ENCODE results near the gene RNH1.

Gene RNH1

GRCh38 chr11:492427-493226 lies 14.4 kb downstream of the RNH1 start:
- Histone ChIP-seq H3K4me3 (replicated peaks; ENCODE audit: low read depth, low read length) (no peak overlapping the region), H3K27me3 (replicated peaks; ENCODE audit: control insufficient read depth, insufficient read depth, low read length) (no peaks in the 10 kb centered on the region), H3K36me3 (ENCODE audit: control insufficient read depth, insufficient read depth, low read length) (peaks cover 24% of the 10 kb centered on the region)
- no peak for DNase-seq (ENCODE audit: extremely low read depth, insufficient read length)
- TF ChIP-seq CTCF (IDR thresholded peaks at IDR 0.05; ENCODE audit: insufficient read depth, low read length, poor library complexity, severe bottlenecking): no peak

- no peak for DNase-seq (ENCODE audit: extremely low read depth, insufficient read length)
- H3K36me3 ChIP-seq (ENCODE audit: control insufficient read depth, insufficient read depth, low read length): peaks cover 16% of the 10 kb centered on the region
- no peak for TF ChIP-seq CTCF (IDR thresholded peaks at IDR 0.05; ENCODE audit: insufficient read depth, low read length, poor library complexity, severe bottlenecking)
- no peaks in the 10 kb centered on the region for H3K27me3 ChIP-seq (replicated peaks; ENCODE audit: control insufficient read depth, insufficient read depth, low read length)
- H3K4me3 ChIP-seq (replicated peaks; ENCODE audit: low read depth, low read length): no peak overlapping the region
Measured at GRCh38 chr11:491358-491757, 15.7 kb downstream of the RNH1 start.

- Histone ChIP-seq H3K4me3 (replicated peaks; ENCODE audit: low read depth, low read length) (no peak overlapping the region), H3K36me3 (ENCODE audit: control insufficient read depth, insufficient read depth, low read length) (peaks cover 16% of the 10 kb centered on the region), H3K27me3 (replicated peaks; ENCODE audit: control insufficient read depth, insufficient read depth, low read length) (no peaks in the 10 kb centered on the region)
- TF ChIP-seq CTCF (IDR thresholded peaks at IDR 0.05; ENCODE audit: insufficient read depth, low read length, poor library complexity, severe bottlenecking): no peak
- DNase-seq (ENCODE audit: extremely low read depth, insufficient read length): no peak
Measured at GRCh38 chr11:490930-491260, 16.1 kb downstream of the RNH1 start.

- DNase-seq (ENCODE audit: extremely low read depth, insufficient read length): no peak
- H3K4me3 ChIP-seq (replicated peaks; ENCODE audit: low read depth, low read length): no peak overlapping the region
- peaks cover 16% of the 10 kb centered on the region for H3K36me3 ChIP-seq (ENCODE audit: control insufficient read depth, insufficient read depth, low read length)
- H3K27me3 ChIP-seq (replicated peaks; ENCODE audit: control insufficient read depth, insufficient read depth, low read length): no peaks in the 10 kb centered on the region
- TF ChIP-seq CTCF (IDR thresholded peaks at IDR 0.05; ENCODE audit: insufficient read depth, low read length, poor library complexity, severe bottlenecking): no peak
Measured at GRCh38 chr11:490186-490929, 16.7 kb downstream of the RNH1 start.

- no peak for TF ChIP-seq CTCF (IDR thresholded peaks at IDR 0.05; ENCODE audit: insufficient read depth, low read length, poor library complexity, severe bottlenecking)
- Histone ChIP-seq H3K36me3 (ENCODE audit: control insufficient read depth, insufficient read depth, low read length) (peaks cover 14% of the 10 kb centered on the region), H3K4me3 (replicated peaks; ENCODE audit: low read depth, low read length) (no peak overlapping the region), H3K27me3 (replicated peaks; ENCODE audit: control insufficient read depth, insufficient read depth, low read length) (no peaks in the 10 kb centered on the region)
- DNase-seq (ENCODE audit: extremely low read depth, insufficient read length): no peak
Measured at GRCh38 chr11:489610-490185, 17.3 kb downstream of the RNH1 start.
